GM23338 (cell line): ENCODE measurements around the gene NUDT15. TPM values are rescaled to one million over a fixed set of nuclear protein-coding genes. Genes with fewer than 3 reads are reported as not detected.

ENCODE experiments used
- ATAC-seq: fragments of 200-7000 bp; cut with Tn5 transposase; 3 replicates; pipeline ENCODE4 v1.9.1; 2020
- DNase-seq: peaks from one replicate; pipeline ENCODE4 v3.0.0-alpha.2; 2015; ENCODE audit warnings: low spot score
- H2AFZ ChIP-seq: fragments of 200-600 bp; sonication (generic); 2 replicates; pipeline ENCODE4 v1.8.0; 2016; ENCODE audit warnings: antibody characterized with exemption, mild to moderate bottlenecking, moderate library complexity
- H3F3A ChIP-seq: fragments of 200-600 bp; sonication (generic); replicated peaks from 2 replicates; pipeline ENCODE4 v1.8.0; 2017; ENCODE audit warnings: antibody characterized with exemption, mixed run types, low read depth
- H3K27ac ChIP-seq: fragments of 200-600 bp; sonication (generic); 2 replicates; pipeline ENCODE4 v1.6.1; 2016; ENCODE audit warnings: low read depth
- H3K27me3 ChIP-seq: fragments of 200-600 bp; sonication (generic); 2 replicates; pipeline ENCODE4 v1.8.0; 2016; ENCODE audit warnings: mild to moderate bottlenecking, mixed run types, moderate library complexity; ENCODE audit not compliant: insufficient read depth
- H3K36me3 ChIP-seq: fragments of 200-600 bp; sonication (generic); 2 replicates; pipeline ENCODE4 v1.8.0; 2016; ENCODE audit warnings: mild to moderate bottlenecking; ENCODE audit not compliant: insufficient read depth
- H3K4me1 ChIP-seq: fragments of 200-600 bp; sonication (generic); 2 replicates; pipeline ENCODE4 v1.8.0; 2016; ENCODE audit warnings: mild to moderate bottlenecking, moderate library complexity; ENCODE audit not compliant: insufficient read depth
- H3K4me2 ChIP-seq: fragments of 200-600 bp; sonication (generic); 2 replicates; pipeline ENCODE4 v1.7.1; 2017; ENCODE audit warnings: mixed run types
- H3K4me3 ChIP-seq: fragments of 200-600 bp; sonication (generic); 2 replicates; pipeline ENCODE4 v1.6.1; 2016; ENCODE audit warnings: mixed run types
- H3K79me2 ChIP-seq: fragments of 200-600 bp; sonication (generic); replicated peaks from 2 replicates; pipeline ENCODE4 v1.8.0; 2017; ENCODE audit warnings: mild to moderate bottlenecking; ENCODE audit not compliant: insufficient read depth
- H3K9me2 ChIP-seq: fragments of 200-600 bp; sonication (generic); 2 replicates; pipeline ENCODE4 v1.8.0; 2017; ENCODE audit not compliant: insufficient read depth
- H4K20me1 ChIP-seq: fragments of 200-600 bp; sonication (generic); replicated peaks from 2 replicates; pipeline ENCODE4 v1.8.0; 2017; ENCODE audit warnings: mild to moderate bottlenecking; ENCODE audit not compliant: insufficient read depth
- H3K27ac Mint-ChIP-seq: 2 replicates; pipeline ENCODE4 v1.8.0; 2020; ENCODE audit warnings: inconsistent platforms, mild to moderate bottlenecking, moderate library complexity, mixed read lengths
- H3K27me3 Mint-ChIP-seq: 3 replicates; pipeline ENCODE4 v1.8.0; 2022; ENCODE audit warnings: low read depth, mild to moderate bottlenecking, moderate library complexity, mixed read lengths, inconsistent platforms; ENCODE audit not compliant: insufficient read depth, poor library complexity
- H3K36me3 Mint-ChIP-seq: 3 replicates; pipeline ENCODE4 v1.8.0; 2021; ENCODE audit warnings: low read depth, mild to moderate bottlenecking, inconsistent platforms, moderate library complexity, mixed read lengths
- H3K4me1 Mint-ChIP-seq: 3 replicates; pipeline ENCODE4 v1.8.0; 2020; ENCODE audit warnings: mild to moderate bottlenecking, inconsistent platforms, mixed read lengths
- H3K4me3 Mint-ChIP-seq: 3 replicates; pipeline ENCODE4 v1.8.0; 2021; ENCODE audit warnings: moderate library complexity, mild to moderate bottlenecking, inconsistent platforms, mixed read lengths
- H3K9me3 Mint-ChIP-seq: 3 replicates; pipeline ENCODE4 v1.8.0; 2020; ENCODE audit warnings: moderate library complexity, mild to moderate bottlenecking, inconsistent platforms, mixed read lengths
- CREB1 ChIP-seq: fragments of 250-450 bp; sonication (Bioruptor Pico); IDR thresholded peaks from 2 replicates; pipeline ENCODE4 v1.5.0; 2020; ENCODE audit warnings: low read depth, mild to moderate bottlenecking, moderate library complexity
- EZH2 ChIP-seq: fragments of 200-600 bp; sonication (generic); IDR thresholded peaks from one replicate; pipeline ENCODE4 v1.8.0; 2017; ENCODE audit warnings: antibody characterized with exemption, mild to moderate bottlenecking, low read depth; ENCODE audit not compliant: unreplicated experiment
- EZH2phosphoT487 ChIP-seq: fragments of 200-600 bp; sonication (generic); IDR thresholded peaks from one replicate; pipeline ENCODE4 v1.8.1; 2018; ENCODE audit warnings: antibody characterized with exemption; ENCODE audit not compliant: unreplicated experiment
- JUNB ChIP-seq: IDR thresholded peaks from one replicate; pipeline ENCODE4 v1.6.1; 2016; ENCODE audit warnings: antibody characterized with exemption; ENCODE audit not compliant: unreplicated experiment
- NANOG ChIP-seq: IDR thresholded peaks from 2 replicates; pipeline ENCODE4 v1.6.1; 2016; ENCODE audit warnings: antibody characterized with exemption, borderline replicate concordance
- POLR2AphosphoS5 ChIP-seq: IDR thresholded peaks from 2 replicates; pipeline ENCODE4 v1.6.1; 2016; ENCODE audit warnings: antibody characterized with exemption, low read depth
- STAT1 ChIP-seq: IDR thresholded peaks from one replicate; pipeline ENCODE4 v1.6.1; 2016; ENCODE audit warnings: antibody characterized with exemption; ENCODE audit not compliant: unreplicated experiment
- ZNF114 ChIP-seq: fragments of 250-450 bp; sonication (Bioruptor Pico); IDR thresholded peaks from 2 replicates; pipeline ENCODE4 v1.5.0; 2020; ENCODE audit warnings: mild to moderate bottlenecking, moderate library complexity
- ZNF331 ChIP-seq: fragments of 250-450 bp; sonication (Bioruptor Pico); IDR thresholded peaks from 2 replicates; pipeline ENCODE4 v1.5.0; 2020; ENCODE audit warnings: low read depth, mild to moderate bottlenecking, moderate library complexity
- polyA plus RNA-seq: library from polyadenylated mRNA; unstranded; fragments of >200 nt; fragmentation: Nextera tagmentation; extraction: Ambion mirVana; gene quantifications from 2 replicates; pipeline ENCODE4 v1.2.1, GENCODE V29; 2016
- total RNA-seq: library from RNA; depleted of rRNA; stranded (reverse); fragments of >200 nt; shearing (Covaris generic); gene quantifications from 2 replicates; pipeline ENCODE4 v1.2.3, GENCODE V29; 2014
- TF ChIP-seq, protein P1 (sequence below): IDR thresholded peaks from 2 replicates; pipeline ENCODE4 v1.6.1; 2016; ENCODE audit warnings: antibody characterized with exemption
- TF ChIP-seq, protein P2 (sequence below): IDR thresholded peaks from one replicate; pipeline ENCODE4 v1.6.1; 2018; ENCODE audit warnings: antibody characterized with exemption; ENCODE audit not compliant: unreplicated experiment
- TF ChIP-seq, protein P3 (sequence below), 2 experiments: fragments of 200-600 bp in 1 of 2; sonication (generic) in 1 of 2; conservative IDR thresholded peaks; 2 replicates each; pipeline versions ENCODE4 v1.5.1 to v1.6.1; 2016 to 2017; ENCODE audit warnings: antibody characterized with exemption in 2 of 2, low read depth in 2 of 2, mild to moderate bottlenecking in 2 of 2, moderate library complexity in 1 of 2

Gene NUDT15
- total and polyA plus RNA-seq, 2 experiments from 2014 or later: 59.3 TPM

DNA sequence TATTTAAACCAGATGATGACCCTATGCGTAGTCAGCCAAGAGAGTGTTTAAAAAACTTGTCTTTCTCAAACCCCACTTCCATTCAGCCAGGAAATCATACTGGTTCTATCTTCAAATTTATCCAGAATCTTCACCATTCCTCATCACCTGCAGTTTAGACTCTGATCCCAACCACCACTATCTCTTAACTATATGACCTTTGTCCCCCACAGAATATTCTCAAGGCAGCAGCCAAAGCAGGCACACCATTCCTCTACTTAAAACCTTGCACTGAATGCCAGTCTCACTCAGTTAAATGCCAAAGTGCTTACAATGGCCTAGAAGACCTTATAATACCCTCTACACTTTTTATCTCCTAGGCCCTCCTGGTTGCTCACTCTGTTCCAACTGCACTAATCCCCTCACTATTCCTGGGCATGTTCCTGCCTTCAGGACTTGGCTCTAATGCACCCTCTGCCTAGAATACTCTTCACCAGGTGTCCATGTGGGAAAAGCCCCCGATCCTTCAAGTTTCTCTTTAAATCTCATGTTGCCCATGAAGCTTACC is 46.5 kb upstream of the NUDT15 start (continued):
- TF ChIP-seq, protein P1, sequence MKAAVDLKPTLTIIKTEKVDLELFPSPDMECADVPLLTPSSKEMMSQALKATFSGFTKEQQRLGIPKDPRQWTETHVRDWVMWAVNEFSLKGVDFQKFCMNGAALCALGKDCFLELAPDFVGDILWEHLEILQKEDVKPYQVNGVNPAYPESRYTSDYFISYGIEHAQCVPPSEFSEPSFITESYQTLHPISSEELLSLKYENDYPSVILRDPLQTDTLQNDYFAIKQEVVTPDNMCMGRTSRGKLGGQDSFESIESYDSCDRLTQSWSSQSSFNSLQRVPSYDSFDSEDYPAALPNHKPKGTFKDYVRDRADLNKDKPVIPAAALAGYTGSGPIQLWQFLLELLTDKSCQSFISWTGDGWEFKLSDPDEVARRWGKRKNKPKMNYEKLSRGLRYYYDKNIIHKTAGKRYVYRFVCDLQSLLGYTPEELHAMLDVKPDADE: no peak
- TF ChIP-seq JUNB: no peak

DNA sequence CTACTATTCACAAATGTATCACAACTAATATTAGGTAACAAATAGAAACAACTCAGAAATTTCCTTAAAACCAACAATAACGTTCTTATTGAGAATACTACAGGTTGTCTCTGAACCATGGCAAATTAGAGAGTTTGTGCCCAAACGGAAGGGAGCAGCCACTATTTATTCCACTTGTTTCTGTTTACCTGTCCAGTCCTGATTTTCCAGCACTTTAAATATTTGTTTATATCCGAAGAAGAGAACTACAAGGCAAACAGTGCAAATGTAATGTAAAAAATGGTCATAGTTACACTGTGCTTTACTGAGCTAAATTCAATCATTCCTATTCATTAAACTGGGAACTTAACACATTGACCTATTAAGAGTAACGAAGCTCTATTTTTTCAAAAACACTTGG is 45.7 kb upstream of the NUDT15 start:
- H3K36me3 ChIP-seq: peaks cover 27% of the 10 kb centered on the region; the same call in 1 of the 2 replicates
- no peak overlapping the region for H3K4me2 ChIP-seq
- H3K27me3 ChIP-seq: no peaks in the 10 kb centered on the region
- H3K79me2 ChIP-seq: peaks cover 82% of the 10 kb centered on the region
- Mint-ChIP-seq H3K27ac (no peak overlapping the region), H3K4me3 (no peak overlapping the region), H3K4me1 (no peaks in the 10 kb centered on the region), H3K27me3 (peaks cover 2% of the 10 kb centered on the region), H3K9me3 (no peaks in the 10 kb centered on the region), H3K36me3 (peaks cover 54% of the 10 kb centered on the region)
- H2AFZ ChIP-seq: no peak overlapping the region
- H3K27ac ChIP-seq: no peak overlapping the region
- no peaks in the 10 kb centered on the region for H3F3A ChIP-seq
- ATAC-seq (no peak), DNase-seq (no peak)
- no peaks in the 10 kb centered on the region for H3K4me1 ChIP-seq
- H3K9me2 ChIP-seq: no peaks in the 10 kb centered on the region
- H4K20me1 ChIP-seq: peaks cover 3% of the 10 kb centered on the region; the same call in 1 of the 2 replicates
- H3K4me3 ChIP-seq: no peak overlapping the region
- TF ChIP-seq, protein P2, sequence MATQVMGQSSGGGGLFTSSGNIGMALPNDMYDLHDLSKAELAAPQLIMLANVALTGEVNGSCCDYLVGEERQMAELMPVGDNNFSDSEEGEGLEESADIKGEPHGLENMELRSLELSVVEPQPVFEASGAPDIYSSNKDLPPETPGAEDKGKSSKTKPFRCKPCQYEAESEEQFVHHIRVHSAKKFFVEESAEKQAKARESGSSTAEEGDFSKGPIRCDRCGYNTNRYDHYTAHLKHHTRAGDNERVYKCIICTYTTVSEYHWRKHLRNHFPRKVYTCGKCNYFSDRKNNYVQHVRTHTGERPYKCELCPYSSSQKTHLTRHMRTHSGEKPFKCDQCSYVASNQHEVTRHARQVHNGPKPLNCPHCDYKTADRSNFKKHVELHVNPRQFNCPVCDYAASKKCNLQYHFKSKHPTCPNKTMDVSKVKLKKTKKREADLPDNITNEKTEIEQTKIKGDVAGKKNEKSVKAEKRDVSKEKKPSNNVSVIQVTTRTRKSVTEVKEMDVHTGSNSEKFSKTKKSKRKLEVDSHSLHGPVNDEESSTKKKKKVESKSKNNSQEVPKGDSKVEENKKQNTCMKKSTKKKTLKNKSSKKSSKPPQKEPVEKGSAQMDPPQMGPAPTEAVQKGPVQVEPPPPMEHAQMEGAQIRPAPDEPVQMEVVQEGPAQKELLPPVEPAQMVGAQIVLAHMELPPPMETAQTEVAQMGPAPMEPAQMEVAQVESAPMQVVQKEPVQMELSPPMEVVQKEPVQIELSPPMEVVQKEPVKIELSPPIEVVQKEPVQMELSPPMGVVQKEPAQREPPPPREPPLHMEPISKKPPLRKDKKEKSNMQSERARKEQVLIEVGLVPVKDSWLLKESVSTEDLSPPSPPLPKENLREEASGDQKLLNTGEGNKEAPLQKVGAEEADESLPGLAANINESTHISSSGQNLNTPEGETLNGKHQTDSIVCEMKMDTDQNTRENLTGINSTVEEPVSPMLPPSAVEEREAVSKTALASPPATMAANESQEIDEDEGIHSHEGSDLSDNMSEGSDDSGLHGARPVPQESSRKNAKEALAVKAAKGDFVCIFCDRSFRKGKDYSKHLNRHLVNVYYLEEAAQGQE: no peak
- TF ChIP-seq EZH2phosphoT487 (no peak), NANOG (no peak), STAT1 (no peak), CREB1 (no peak), POLR2AphosphoS5 (no peak), ZNF331 (CRISPR knock-in tag) (no peak), EZH2 (no peak), JUNB (no peak), ZNF114 (CRISPR knock-in tag) (no peak)
- TF ChIP-seq, protein P3, sequence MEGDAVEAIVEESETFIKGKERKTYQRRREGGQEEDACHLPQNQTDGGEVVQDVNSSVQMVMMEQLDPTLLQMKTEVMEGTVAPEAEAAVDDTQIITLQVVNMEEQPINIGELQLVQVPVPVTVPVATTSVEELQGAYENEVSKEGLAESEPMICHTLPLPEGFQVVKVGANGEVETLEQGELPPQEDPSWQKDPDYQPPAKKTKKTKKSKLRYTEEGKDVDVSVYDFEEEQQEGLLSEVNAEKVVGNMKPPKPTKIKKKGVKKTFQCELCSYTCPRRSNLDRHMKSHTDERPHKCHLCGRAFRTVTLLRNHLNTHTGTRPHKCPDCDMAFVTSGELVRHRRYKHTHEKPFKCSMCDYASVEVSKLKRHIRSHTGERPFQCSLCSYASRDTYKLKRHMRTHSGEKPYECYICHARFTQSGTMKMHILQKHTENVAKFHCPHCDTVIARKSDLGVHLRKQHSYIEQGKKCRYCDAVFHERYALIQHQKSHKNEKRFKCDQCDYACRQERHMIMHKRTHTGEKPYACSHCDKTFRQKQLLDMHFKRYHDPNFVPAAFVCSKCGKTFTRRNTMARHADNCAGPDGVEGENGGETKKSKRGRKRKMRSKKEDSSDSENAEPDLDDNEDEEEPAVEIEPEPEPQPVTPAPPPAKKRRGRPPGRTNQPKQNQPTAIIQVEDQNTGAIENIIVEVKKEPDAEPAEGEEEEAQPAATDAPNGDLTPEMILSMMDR (conservative IDR thresholded peaks at IDR 0.05; ENCODE audit: low read depth in 2 of 2): no peak
- TF ChIP-seq, protein P1: no peak
